Neural progenitor cell (in vitro differentiated cells): Measurements from ENCODE around the gene TRAPPC10.

Source experiments
- EZH2phosphoT487 ChIP-seq: fragments of 200-600 bp; sonication (generic); IDR thresholded peaks from 2 replicates; pipeline ENCODE4 v1.6.1; 2017; ENCODE audit warnings: antibody characterized with exemption
- TF ChIP-seq, protein P1 (sequence below): fragments of 200-600 bp; sonication (generic); IDR thresholded peaks from 2 replicates; pipeline ENCODE4 v1.5.1; 2017; ENCODE audit warnings: antibody characterized with exemption, mild to moderate bottlenecking

DNA sequence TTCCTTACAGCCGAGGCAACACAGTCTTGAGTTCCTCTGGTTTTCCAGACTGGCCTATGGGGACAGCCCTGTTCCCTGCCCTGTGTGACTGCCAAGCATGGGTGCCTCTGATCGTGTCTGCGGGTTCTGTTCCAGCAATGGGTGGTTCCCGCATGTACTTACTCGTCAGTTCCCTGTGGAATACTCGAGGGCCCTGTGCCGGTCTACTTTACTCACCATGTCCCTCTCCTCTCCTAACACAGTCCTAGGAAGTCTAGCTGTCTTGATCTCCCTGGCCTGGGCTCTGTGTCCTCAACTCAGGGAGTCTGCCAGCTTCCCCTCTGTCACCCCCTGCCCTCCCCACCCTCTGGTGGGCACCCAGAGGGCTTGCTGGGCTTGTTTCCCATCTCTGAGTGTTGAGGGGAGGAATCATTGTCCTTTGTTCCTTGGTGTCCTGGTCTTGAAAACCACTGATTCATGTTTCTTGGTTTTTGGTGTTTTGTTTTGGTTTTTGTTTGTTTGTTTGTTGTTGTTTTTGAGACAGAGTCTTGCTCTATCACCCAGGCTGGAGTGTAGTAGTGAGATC lies 36.0 kb downstream of the TRAPPC10 start:
- no peak for TF ChIP-seq EZH2phosphoT487
- TF ChIP-seq, protein P1, sequence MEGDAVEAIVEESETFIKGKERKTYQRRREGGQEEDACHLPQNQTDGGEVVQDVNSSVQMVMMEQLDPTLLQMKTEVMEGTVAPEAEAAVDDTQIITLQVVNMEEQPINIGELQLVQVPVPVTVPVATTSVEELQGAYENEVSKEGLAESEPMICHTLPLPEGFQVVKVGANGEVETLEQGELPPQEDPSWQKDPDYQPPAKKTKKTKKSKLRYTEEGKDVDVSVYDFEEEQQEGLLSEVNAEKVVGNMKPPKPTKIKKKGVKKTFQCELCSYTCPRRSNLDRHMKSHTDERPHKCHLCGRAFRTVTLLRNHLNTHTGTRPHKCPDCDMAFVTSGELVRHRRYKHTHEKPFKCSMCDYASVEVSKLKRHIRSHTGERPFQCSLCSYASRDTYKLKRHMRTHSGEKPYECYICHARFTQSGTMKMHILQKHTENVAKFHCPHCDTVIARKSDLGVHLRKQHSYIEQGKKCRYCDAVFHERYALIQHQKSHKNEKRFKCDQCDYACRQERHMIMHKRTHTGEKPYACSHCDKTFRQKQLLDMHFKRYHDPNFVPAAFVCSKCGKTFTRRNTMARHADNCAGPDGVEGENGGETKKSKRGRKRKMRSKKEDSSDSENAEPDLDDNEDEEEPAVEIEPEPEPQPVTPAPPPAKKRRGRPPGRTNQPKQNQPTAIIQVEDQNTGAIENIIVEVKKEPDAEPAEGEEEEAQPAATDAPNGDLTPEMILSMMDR = no peak
